MG63 (cell line): ENCODE results near the gene THEM4. TPM values are rescaled to one million over a fixed set of nuclear protein-coding genes. Genes with fewer than 3 reads are reported as not detected.

Experiments used
- DNase-seq: peaks from one replicate; pipeline ENCODE4 v3.0.0-alpha.2; 2020
- H3K27me3 ChIP-seq: fragments of 250-450 bp; sonication (Bioruptor Pico); 2 replicates; pipeline ENCODE4 v1.5.1; 2020; ENCODE audit warnings: mild to moderate bottlenecking, moderate library complexity
- H3K36me3 ChIP-seq: fragments of 250-450 bp; sonication (Bioruptor Pico); 2 replicates; pipeline ENCODE4 v1.5.1; 2020; ENCODE audit warnings: mild to moderate bottlenecking, moderate library complexity
- H3K4me3 ChIP-seq: fragments of 250-450 bp; sonication (Bioruptor Pico); 2 replicates; pipeline ENCODE4 v1.5.1; 2020; ENCODE audit warnings: mild to moderate bottlenecking, moderate library complexity
- H3K9me3 ChIP-seq: fragments of 250-450 bp; sonication (Bioruptor Pico); 2 replicates; pipeline ENCODE4 v1.5.1; 2020; ENCODE audit warnings: mild to moderate bottlenecking, moderate library complexity
- total RNA-seq: library from RNA; depleted of rRNA; stranded (reverse); fragments of >200 nt; shearing (Covaris generic); gene quantifications from 2 replicates; pipeline ENCODE4 v1.2.3, GENCODE V29; 2014; ENCODE audit warnings: low replicate concordance; rRNA removed

The THEM4 gene
- 22.9 and 30.2 TPM in 2 replicates for total RNA-seq

DNA sequence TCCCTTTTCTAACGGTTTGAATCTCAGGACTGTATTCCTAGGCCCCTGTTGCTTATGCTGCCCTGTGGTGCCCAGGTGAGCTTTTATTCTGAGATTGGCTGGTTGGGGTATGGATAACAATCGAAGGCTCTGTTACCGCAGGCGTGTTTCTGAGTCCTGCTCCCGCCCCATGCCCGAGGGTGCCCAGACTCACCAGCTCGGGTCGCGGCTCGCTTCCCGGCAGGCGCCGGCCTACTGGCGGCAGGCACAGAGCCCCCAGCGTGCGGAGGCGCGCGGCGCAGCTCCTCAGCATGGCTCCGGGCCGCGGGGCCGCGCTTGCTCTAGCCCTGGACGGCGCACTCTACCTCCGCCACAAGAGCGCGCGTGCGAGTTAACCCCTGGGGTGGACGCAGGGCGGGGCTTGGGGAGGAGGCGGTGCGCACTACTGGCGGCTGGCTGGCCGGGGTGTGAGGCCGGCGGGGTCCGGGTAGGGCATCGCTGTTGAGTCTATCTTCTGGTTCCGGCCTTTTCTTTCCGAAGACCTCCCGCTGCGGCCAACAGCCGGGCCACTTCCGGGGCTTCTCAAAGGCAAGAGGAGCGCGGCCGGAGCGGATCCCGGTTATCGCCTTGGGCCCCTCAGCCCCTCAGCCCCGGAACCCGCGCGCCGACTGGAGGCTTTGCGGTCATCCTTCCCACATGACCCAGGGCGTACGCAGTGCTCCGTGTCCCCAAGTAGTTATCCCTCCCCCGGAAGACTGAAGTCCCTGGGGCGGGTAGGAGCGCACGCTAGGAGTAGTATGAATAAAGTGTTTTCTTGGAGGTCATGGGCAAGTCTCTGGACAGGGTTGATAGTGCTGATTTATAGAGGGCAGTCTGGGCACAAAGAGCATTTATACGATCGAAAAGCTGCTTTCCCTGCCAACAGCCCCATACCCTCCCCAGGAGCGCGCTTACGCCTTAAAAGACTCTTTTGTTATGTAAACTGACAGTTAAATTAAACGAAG, at the start of gene THEM4:
Gene THEM4, minus strand, starts transcription at position 345 of the 983 bp plus-strand sequence. Its CDS starts 53 bp downstream, at position 292.
- peak within 1 kb of the TSS; percentile 69 for H3K4me3 ChIP-seq
- no peaks in the 10 kb centered on the region for H3K27me3 ChIP-seq
- peak; percentile 99 for DNase-seq
- peaks cover 25% of the 10 kb centered on the region for H3K36me3 ChIP-seq
- H3K9me3 ChIP-seq = peaks cover 21% of the 10 kb centered on the region

DNA sequence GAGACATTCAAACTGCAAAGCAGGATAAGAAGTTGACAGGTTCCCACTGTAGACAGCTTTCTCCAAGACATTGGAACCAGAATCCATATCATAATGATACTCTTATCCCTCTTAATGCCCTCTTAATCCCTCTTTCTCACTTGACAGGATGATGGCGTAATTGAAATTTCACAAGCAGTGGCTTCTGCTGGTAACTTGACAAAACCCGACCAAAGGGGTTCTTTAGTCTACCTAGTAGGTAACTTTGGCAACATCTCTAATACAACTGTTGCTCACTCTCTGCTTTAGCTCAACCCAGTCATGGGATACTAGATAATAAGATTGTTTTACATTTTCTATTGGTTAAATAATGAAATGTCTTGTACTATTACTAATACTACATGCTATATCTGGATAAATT, 49.6 kb upstream of the THEM4 start:
- H3K27me3 ChIP-seq = no peaks in the 10 kb centered on the region
- H3K4me3 ChIP-seq = no peak overlapping the region
- no peak for DNase-seq
- H3K36me3 ChIP-seq = no peaks in the 10 kb centered on the region
- H3K9me3 ChIP-seq = no peaks in the 10 kb centered on the region

DNA sequence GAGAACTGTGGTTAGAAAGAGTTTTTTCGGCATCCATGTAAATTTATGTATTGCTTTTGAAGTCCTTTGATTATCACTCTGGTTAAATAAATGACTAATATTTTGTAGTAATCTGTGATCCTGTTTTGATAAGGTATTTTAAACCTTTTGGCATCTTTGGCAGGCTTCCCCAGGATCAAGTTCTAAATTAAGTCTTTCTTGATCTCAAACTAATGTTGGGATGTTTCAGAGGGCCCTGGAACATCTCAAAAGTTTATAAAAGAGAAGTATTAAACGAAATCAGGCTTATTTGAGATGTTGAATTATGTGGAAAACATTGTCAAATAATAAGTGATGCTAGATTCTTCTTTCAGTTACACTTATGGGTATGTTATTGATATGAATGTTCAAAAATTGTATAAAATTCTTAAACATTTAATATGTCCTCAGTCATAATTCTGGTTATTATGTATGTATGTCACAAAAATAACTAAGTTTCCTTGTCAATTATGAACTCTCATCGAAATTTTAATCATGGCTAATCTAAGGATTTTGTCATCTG, 47.7 kb upstream of the THEM4 start:
- DNase-seq = no peak
- Histone ChIP-seq H3K36me3 (no peaks in the 10 kb centered on the region), H3K27me3 (no peaks in the 10 kb centered on the region), H3K4me3 (no peak overlapping the region), H3K9me3 (no peaks in the 10 kb centered on the region)

DNA sequence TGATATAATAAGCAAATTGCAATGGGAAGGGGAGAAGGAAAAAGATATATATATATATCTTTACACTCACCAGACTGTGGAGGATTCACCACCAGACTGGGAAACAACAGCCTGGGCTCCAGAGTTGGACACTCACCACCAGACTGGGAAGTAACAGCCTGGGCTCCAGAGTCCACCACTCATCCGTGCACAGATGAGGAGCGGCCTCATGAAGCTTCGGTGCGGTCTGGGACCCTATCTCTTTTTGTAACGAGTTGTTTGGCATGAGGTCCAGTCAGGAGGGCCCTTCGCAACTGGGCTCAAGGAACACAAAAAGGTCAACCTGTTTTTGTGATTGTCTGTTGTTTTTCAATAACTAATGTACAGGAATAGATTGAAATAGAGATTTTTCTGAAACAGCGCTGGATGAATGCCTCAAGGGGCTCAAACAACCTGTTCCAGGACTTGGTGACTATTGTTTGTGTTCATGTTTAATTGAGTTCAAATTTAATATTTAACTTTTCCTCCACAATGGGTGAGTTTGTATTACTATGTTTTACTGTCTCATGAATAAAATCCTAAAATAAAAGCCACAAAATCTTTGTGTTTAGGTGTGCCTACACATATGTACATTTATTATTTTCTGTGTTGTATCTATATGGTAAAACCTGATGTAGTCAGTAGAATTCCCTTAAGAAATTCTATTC, 44.2 kb upstream of the THEM4 start:
- DNase-seq = no peak
- H3K27me3 ChIP-seq = no peaks in the 10 kb centered on the region
- no peaks in the 10 kb centered on the region for H3K9me3 ChIP-seq
- H3K36me3 ChIP-seq = no peaks in the 10 kb centered on the region
- no peak overlapping the region for H3K4me3 ChIP-seq

DNA sequence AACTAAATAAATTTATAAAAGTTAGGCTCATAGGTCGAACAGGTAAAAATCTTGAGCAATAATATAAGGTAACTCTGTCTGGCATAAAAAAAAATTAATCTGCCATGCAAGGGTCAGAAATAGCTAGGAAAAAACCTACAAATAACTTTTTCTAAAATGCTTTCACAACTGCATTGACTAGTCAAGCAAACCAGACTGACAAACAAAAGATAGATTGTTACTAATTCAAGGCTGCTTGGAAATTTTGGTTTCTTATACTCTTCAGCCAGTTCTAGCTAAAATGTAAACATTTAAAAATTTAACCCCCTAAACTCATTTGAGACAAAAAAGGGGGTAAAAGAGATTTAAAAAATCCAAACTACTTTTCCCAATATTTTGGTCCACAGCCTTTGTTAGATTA, 43.5 kb upstream of the THEM4 start:
- no peaks in the 10 kb centered on the region for H3K36me3 ChIP-seq
- no peak overlapping the region for H3K4me3 ChIP-seq
- DNase-seq = no peak
- H3K9me3 ChIP-seq = no peaks in the 10 kb centered on the region
- no peaks in the 10 kb centered on the region for H3K27me3 ChIP-seq

DNA sequence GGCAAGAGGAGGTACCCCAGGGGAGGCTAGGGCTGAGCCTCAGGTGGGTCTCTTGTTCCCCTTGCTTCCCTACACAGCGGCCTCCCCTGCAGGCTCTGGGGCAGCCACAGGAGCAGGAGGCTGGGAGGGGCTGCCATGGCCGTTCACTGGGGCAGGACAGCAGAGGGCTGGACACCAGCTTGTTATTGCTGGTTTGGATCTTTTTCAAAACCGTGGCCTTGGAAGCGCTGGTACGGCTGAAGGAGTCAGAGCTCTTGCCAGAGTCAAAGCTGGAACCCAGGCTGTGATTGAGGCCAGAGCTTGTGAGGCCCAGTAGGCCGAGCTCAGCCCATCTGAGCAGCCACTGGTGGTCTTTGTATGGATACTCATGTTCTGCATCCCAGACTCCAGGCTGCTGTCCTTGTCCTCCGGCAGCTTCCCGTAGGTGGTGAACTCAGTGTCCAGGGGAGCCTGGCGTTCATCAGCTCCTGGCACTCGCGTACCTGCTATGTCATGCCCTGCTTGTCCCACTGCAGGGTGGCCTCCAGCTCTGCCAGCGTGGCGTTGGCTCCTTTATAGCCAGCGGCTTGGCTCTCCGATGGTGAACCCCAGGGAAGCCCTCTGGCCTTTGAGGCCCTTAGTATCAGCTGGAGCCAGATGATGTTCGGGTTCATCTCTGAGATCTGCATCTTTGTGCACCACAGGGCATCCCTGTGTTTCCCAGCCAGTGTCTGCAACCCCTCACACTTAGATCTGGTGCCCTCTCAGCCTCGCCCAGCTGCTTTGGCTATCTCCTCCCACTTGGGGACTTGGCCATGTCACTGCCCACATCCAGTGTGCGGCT, 40.3 kb upstream of the THEM4 start:
- no peaks in the 10 kb centered on the region for H3K27me3 ChIP-seq

DNA sequence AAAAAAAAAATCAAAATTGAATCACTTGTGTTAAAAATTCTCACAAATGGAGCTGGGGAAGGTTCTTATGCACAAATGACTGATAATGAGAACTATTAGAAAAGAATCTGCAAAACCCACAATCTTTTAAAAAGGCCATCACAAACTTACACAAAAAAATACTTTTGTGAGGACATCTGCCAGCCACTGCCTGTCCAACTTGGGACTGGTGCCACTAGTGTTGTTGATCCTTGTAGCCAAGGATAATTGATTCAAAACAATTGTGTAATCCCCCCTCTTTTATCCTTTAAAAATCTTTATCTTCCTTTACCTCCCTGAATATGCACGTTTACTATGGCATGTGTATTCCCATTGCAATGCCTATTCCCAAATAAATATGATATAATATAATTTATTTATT, 39.2 kb upstream of the THEM4 start:
- H3K36me3 ChIP-seq = no peaks in the 10 kb centered on the region
- no peak overlapping the region for H3K4me3 ChIP-seq
- H3K27me3 ChIP-seq = no peaks in the 10 kb centered on the region
- no peaks in the 10 kb centered on the region for H3K9me3 ChIP-seq
- no peak for DNase-seq

More for the DNA sequence above, 40.3 kb upstream of the THEM4 start:
- no peaks in the 10 kb centered on the region for H3K9me3 ChIP-seq
- no peak for DNase-seq
- no peaks in the 10 kb centered on the region for H3K36me3 ChIP-seq
- H3K4me3 ChIP-seq = no peak overlapping the region

DNA sequence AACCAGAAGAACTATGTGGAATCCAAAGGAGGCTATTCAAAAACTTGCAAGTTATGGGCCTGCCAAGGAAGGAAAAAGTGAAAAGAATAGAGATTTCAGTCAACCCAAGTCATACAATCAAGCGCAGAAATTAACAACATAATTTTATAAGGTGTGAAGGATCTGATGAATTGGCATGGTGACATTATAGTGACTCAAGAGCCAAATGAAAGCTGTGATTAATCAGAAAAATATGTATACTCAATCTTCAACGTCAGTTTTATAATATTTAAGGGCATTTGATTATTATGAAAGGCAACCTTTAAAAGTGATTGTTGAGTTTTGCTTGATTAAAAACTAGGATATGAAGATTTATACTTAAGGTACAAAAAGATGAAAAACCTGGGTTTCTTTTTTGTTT, 37.8 kb upstream of the THEM4 start:
- no peak for DNase-seq
- no peaks in the 10 kb centered on the region for H3K36me3 ChIP-seq
- H3K9me3 ChIP-seq = no peaks in the 10 kb centered on the region
- H3K4me3 ChIP-seq = no peak overlapping the region
- no peaks in the 10 kb centered on the region for H3K27me3 ChIP-seq

DNA sequence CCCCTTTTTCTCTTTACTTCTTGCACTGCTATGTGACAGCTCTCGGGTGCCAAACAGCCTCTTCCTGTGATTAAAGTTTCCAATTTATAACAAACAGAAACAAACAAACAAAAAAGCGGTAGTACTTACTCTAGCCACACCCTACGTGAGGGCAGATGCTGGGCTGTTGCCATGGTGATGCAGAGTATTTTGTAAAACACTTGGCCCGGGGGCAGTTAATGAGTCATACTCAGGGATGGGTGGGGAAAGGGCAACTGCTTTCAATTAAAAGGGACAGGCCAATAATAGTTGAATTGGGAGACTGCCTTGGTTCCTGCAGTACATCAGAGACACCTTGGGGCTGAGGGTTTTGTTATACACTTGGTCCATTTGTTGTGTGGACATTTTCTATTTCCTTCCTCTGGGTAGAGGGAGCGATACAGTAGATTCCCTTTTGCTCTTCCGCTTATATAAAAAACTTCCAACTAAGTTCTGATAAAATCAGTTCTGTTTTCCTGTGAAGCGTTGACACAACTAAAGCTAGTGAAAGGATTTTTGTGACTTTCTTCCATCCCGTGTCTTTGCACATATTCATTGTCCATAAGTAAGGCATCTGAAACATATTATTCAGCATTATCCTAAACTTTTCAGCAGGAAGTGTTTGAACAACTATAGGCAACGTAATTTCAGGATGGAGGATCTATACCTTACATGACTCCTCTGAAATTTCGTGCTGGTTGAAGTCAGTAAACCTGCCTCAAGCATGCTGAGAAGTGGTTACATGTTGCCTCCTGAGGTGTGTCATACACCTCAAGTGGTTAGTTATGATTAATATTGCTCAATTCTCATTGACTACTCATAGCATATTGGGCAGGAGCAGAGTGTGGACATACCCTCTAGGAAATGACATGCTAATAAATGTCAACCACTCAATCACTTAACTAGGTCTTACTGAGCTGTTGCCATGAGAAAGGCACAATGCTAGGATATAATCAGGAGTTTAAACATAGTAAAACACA, 36.7 kb upstream of the THEM4 start:
- Histone ChIP-seq H3K4me3 (no peak overlapping the region), H3K36me3 (no peaks in the 10 kb centered on the region), H3K9me3 (no peaks in the 10 kb centered on the region), H3K27me3 (no peaks in the 10 kb centered on the region)
- peak; percentile 94 for DNase-seq

DNA sequence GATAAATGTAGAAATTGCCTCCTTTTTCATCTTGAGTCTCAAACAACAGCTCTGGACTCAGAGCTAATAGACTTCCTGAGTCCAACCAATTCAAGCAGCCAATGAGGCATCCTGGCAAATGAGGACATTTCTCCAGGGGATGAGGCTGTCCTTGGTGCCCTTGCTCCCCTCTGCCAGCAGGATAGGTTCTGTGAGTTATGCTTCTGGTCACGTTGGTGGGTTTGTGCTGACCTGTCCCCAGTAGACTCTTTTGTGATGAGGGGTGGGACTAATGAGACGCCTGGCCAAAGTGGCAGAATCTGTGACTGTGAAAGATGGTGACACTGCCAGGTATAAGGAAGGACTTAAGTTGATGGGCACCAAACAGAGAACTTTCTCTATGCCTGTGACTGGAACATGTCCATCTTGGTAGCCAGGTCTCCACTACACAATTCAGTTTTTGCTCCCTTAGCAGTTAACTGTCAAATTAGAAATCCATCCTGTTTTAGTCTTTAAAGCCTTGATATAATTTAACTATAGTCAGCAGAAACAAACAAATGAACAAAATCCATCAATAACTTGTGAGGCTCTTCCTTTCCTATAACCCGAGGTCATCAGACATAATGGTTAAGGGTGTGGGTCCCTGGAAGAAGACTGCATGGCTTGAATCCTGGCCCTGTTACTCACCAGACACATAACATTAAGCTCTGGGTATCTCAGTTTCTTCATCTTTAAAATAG, 35.7 kb upstream of the THEM4 start:
- no peaks in the 10 kb centered on the region for H3K27me3 ChIP-seq
- peak; percentile 19 for DNase-seq
- no peak overlapping the region for H3K4me3 ChIP-seq
- no peaks in the 10 kb centered on the region for H3K36me3 ChIP-seq
- no peaks in the 10 kb centered on the region for H3K9me3 ChIP-seq

DNA sequence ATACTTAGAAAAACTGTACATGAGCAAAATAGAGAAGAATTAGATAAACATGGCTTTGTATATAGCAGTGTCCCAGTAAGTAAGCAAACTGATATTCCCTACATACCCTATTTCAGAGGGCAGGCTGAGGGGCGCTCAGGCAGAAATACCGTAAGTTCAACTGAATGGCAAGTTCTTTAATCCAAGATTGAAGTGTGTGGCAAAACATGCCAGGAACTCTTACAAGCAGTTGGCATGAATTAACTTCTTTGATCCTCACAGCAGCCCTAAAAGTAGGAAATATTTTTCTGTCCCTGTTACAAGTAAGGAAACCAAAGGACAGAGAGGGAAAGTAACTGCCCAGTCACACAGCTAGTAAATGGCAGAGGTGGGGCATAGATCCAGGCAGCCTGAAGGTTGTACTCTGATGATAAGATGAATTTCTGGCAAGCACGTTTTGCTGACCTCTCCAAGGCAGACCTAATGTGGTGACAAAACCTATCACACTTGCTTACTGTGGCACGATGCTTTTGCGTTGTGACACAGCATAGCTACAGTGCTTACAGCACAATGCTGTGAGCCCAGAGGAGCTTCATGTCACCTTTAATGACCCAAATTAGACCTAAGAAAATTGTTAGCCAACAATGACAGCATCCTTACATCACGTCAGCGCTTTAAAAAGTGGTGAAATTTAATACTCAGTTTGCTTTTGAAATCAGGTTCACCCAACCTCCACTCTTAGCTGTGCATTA, 35.0 kb upstream of the THEM4 start:
- no peak for DNase-seq
- H3K9me3 ChIP-seq = no peaks in the 10 kb centered on the region
- H3K36me3 ChIP-seq = no peaks in the 10 kb centered on the region
- H3K27me3 ChIP-seq = no peaks in the 10 kb centered on the region
- no peak overlapping the region for H3K4me3 ChIP-seq

DNA sequence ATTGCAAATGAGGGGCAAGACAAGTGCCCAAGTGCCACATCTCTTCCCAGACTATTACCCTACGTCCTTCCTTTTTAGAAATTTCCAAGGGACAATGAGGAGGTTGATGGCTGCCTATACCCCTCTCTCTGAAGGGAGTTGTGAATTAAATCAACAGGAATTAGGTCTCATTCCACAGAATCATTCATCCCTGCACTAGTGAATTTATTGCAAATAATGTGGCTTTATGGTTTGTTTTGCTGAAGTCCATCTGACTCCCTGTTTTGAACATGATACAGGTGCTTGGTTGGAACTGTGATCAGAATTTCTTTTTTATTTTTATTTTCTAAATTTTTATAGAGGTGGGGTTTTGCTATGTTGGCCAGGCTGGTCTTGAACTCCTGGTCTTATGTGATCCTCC, 34.3 kb upstream of the THEM4 start:
- Histone ChIP-seq H3K4me3 (no peak overlapping the region), H3K36me3 (no peaks in the 10 kb centered on the region), H3K9me3 (no peaks in the 10 kb centered on the region), H3K27me3 (no peaks in the 10 kb centered on the region)
- DNase-seq = no peak

DNA sequence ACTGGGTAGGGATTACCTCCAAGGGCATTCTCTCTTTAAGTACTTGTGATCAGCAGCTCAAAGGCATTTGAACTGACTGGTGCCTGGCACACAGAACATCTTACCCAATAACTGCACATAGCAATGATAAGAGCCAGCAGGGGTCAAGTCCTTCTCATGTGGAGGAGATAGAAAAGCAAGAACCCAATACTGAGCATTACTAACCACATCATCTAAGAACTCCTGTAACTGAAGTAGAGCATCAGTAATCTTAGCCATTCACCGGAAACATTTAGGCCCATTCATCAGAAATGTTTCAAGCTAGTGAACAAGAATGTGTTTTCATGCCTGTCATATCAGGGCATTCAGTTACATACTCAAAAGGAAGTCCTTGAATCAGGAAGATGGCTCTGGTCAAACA, 33.6 kb upstream of the THEM4 start:
- Histone ChIP-seq H3K9me3 (no peaks in the 10 kb centered on the region), H3K27me3 (no peaks in the 10 kb centered on the region), H3K36me3 (no peaks in the 10 kb centered on the region), H3K4me3 (no peak overlapping the region)
- DNase-seq = no peak

DNA sequence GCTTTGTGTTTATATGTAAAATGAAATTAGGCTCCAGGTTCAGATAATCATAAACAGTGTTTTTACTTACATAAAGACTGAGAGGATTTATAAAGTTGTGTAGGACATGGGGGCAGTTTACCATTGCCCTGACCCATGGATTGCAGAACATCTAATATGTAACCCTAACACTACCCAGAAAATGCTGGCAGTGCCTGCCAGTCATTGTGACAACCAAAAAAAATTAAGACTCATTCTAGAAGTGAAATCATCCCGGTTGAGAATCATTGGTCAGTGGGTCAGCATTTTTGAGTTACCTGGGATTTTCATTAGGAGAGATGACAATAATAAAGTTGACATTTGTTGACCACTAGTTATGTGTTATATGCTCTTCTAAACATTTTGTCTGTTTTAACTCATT, 31.2 kb upstream of the THEM4 start:
- H3K27me3 ChIP-seq = no peaks in the 10 kb centered on the region
- H3K9me3 ChIP-seq = no peaks in the 10 kb centered on the region
- no peaks in the 10 kb centered on the region for H3K36me3 ChIP-seq
- DNase-seq = no peak
- H3K4me3 ChIP-seq = no peak overlapping the region
